ENCODE data around the gene PLS1.
"Not testable (repeated sequence)": the region's sequence is repeated elsewhere in the genome, so short reads cannot be mapped to it uniquely, and the experiment has no call there.

The PLS1 gene

GRCh38 chr3:142601713-142602112 is 5.5 kb downstream of the PLS1 start:
- DNase-seq: no peak

- no peak for DNase-seq
These were observed 6.6 kb downstream of the PLS1 start for GRCh38 chr3:142602619-142603385.

- not testable (repeated sequence) for DNase-seq
These were observed 7.2 kb downstream of the PLS1 start for GRCh38 chr3:142603386-142603705.

- DNase-seq: no peak
These were observed 8.7 kb downstream of the PLS1 start for GRCh38 chr3:142604940-142605339.

GRCh38 chr3:142608631-142609030 is 12.4 kb downstream of the PLS1 start:
- no peak for DNase-seq

DNA sequence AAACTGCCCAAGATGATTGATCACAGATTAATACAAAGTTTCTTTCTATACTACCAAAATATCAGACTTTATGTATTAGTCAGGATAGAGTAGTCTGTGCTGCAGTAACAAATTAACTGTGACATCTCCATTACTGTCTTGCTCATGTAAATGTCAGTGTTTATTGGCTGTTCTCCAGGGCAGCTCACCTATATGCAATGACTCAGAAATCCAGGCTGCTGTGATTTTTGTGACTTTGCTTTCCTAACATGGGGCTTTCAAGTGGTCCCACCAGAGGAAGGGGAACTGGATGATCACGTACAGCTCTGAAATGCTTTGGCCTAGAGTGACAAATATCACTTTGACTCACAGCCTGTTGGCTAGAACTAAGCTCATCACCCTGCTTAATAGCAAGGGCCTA is 12.9 kb downstream of the PLS1 start:
- DNase-seq: no peak

GRCh38 chr3:142611206-142611605 is 15.0 kb downstream of the PLS1 start:
- DNase-seq: no peak

GRCh38 chr3:142613491-142613890 is 17.3 kb downstream of the PLS1 start:
- no peak for DNase-seq

- no peak for DNase-seq
These were observed 17.9 kb downstream of the PLS1 start for GRCh38 chr3:142614059-142614626.

DNA sequence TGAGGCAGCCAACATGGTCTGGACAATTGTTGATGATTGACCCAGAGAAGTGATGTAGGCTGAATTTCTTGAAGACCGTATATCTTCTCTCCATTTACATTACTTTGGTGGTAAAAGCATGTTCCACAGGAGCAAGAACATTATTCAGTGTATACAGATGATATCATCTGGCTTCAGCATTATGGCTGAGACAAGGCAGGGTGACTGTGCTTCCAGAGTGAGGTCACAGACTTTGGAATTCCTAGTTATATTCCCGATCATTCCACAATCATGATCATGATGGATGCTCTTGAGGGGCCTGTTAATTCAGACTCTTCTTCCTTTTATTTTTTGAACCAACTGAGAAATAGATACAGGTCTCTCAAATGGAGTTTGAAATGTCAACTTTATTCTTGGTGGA is 19.0 kb downstream of the PLS1 start:
- no peak for DNase-seq

GRCh38 chr3:142618917-142619461 is 22.8 kb downstream of the PLS1 start:
- no peak for DNase-seq

- no peak for DNase-seq
These were observed 26.2 kb downstream of the PLS1 start for GRCh38 chr3:142622405-142622804.

- DNase-seq: no peak
These were observed 27.0 kb downstream of the PLS1 start for GRCh38 chr3:142623194-142623593.

- no peak for DNase-seq
These were observed 28.4 kb downstream of the PLS1 start for GRCh38 chr3:142624341-142625152.

GRCh38 chr3:142625153-142625440 is 28.9 kb downstream of the PLS1 start:
- DNase-seq: no peak

- DNase-seq: no peak
These were observed 30.8 kb downstream of the PLS1 start for GRCh38 chr3:142626971-142627370.

GRCh38 chr3:142628801-142629200 is 32.6 kb downstream of the PLS1 start:
- DNase-seq: peak; percentile 3

GRCh38 chr3:142633073-142633472 is 36.9 kb downstream of the PLS1 start:
- no peak for DNase-seq

- no peak for DNase-seq
These were observed 39.9 kb downstream of the PLS1 start for GRCh38 chr3:142636050-142636449.

GRCh38 chr3:142636664-142637063 is 40.5 kb downstream of the PLS1 start:
- DNase-seq: no peak

DNA sequence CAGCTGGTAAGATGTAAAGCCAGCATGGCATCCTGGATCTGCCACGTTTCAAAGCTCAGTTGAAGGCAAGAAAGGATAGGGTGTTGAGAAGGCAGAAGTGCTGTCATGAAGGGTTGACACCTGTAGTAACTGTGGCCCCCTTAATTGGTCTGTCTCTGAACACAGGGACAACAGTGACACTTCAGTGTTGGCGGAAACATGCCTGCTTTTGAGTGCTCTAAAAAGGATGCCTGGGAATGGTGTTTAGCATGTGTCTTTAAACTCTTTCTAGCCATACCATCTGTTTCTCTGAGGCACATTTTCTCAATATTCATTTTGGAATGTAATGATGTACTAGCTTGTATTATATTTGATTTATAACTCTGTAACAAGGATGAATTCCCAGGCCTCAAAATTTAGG is 42.1 kb downstream of the PLS1 start:
- no peak for DNase-seq

GRCh38 chr3:142641504-142641903 is 45.3 kb downstream of the PLS1 start:
- DNase-seq: no peak

DNA sequence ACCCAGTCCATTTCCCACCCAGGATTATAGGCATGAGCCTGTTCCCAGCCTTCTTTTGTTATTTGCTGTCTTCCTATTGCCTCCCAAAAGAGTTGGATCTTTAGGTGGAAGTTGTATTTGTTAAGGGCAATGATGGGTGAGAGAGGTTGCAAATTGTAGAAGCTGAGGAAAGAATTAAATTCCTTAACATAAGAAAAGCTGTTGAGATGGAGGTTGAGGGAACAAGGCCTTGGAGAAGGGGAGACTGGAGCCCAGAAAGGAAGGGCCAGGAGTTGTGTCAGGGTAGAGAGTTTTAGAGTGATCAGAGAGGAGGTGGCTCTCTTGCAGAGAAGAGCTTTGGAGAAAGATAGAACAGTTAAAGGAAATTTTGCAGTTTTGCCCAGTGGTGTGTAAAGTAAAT is 46.8 kb downstream of the PLS1 start:
- DNase-seq: no peak

GRCh38 chr3:142644502-142644901 is 48.3 kb downstream of the PLS1 start:
- DNase-seq: no peak

Measured in SIG-M5 (cell line).